ENCODE results near the gene PARD3B.

The PARD3B gene

DNA sequence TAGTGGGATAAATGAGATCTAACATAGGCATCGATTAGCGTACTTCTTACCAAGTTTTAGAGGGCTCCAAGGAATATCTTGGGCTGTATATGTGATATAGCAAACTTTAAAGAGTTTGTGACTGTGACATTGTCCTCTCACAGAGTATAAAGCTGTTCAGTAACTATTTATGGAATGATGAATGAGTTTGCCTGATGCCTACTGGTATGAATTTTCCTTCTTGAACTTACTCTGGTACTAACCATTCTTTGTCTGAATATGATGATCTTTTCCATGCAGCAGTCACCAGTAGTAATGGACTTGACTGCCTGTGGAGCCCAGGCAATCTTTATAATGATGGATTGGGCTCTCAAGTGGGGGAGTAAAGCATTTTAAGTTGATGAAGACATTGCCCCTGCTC is 120.5 kb downstream of the PARD3B start:
- TF ChIP-seq CTCF (IDR thresholded peaks at IDR 0.05; ENCODE audit: extremely low read depth, missing control alignments), result no peak
- DNase-seq (ENCODE audit: low spot score), result no peak

DNA sequence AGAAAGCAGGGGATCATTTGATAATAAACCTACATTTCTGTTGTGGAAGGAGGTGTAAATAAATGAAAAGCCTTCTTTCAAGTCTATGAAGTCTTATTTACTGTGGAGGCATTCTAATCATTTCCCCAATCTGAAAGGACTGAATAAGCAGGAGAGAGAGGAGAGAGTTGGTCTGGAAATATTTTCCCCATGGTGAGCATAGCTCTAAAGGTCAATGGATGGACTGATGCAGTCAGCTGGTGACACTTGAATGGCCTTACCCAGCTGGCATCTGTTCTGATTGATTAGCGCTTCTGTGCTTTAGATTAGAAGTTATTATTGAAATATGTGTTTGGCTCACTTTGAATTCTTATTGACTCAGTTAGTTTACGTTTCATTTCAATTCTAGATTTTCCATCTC is 122.7 kb downstream of the PARD3B start:
- TF ChIP-seq CTCF (IDR thresholded peaks at IDR 0.05; ENCODE audit: extremely low read depth, missing control alignments), result no peak
- no peak for DNase-seq (ENCODE audit: low spot score)

GRCh38 chr2:204669382-204669781 is 124.1 kb downstream of the PARD3B start:
- no peak for TF ChIP-seq CTCF (IDR thresholded peaks at IDR 0.05; ENCODE audit: extremely low read depth, missing control alignments)
- DNase-seq (ENCODE audit: low spot score), result no peak

DNA sequence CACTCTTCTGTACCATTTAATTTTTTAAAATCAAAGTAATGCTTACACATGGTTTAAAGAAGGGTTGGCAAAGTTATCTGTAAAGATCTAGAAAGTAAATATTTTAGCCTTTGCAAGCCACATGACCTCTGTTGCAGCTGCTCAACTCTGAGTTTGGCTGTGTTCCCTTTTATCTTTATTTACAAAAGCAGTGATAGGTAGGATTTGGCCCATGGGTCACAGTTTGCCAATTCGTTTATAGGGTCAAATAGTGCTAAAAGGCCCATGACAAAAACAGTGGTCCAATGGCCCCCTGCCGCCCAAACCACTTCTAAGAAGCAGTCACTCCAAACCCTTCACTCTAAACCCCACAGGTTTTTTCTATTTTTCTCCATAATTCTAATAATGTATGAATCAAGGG is 124.8 kb downstream of the PARD3B start:
- no peak for DNase-seq (ENCODE audit: low spot score)
- no peak for TF ChIP-seq CTCF (IDR thresholded peaks at IDR 0.05; ENCODE audit: extremely low read depth, missing control alignments)

- no peak for DNase-seq (ENCODE audit: low spot score)
- TF ChIP-seq CTCF (IDR thresholded peaks at IDR 0.05; ENCODE audit: extremely low read depth, missing control alignments), result no peak
Observed at GRCh38 chr2:204670756-204671155, 125.5 kb downstream of the PARD3B start.

GRCh38 chr2:204672772-204673171 is 127.5 kb downstream of the PARD3B start:
- no peak for DNase-seq (ENCODE audit: low spot score)
- no peak for TF ChIP-seq CTCF (IDR thresholded peaks at IDR 0.05; ENCODE audit: extremely low read depth, missing control alignments)

GRCh38 chr2:204673877-204674276 is 128.6 kb downstream of the PARD3B start:
- DNase-seq (ENCODE audit: low spot score), result no peak

More at GRCh38 chr2:204673877-204674276, 128.6 kb downstream of the PARD3B start:
- TF ChIP-seq CTCF (IDR thresholded peaks at IDR 0.05; ENCODE audit: extremely low read depth, missing control alignments), result no peak
